H1 (cell line): Measurements from ENCODE around the gene GFM1. TPM values are rescaled to one million over a fixed set of nuclear protein-coding genes. Genes with fewer than 3 reads are reported as not detected.

Experiments
- CTCF ChIA-PET: fragments of 300-600 bp; sonication (Branson Sonifier 250); formaldehyde crosslinking; loops from one replicate; lab custom pipeline; 2021; ENCODE audit not compliant: partially characterized antibody; lab: Charles Lee
- POLR2A ChIA-PET: fragments of 300-600 bp; sonication (Branson Sonifier 250); formaldehyde crosslinking; loops from one replicate; lab custom pipeline; 2021; ENCODE audit warnings: inconsistent platforms; ENCODE audit not compliant: partially characterized antibody; lab: Charles Lee
- DNase-seq, 2 experiments: peaks; one replicate each; pipeline versions ENCODE4 v3.0.0 to v3.0.0-alpha.2; 2010 to 2022; ENCODE audit warnings: low spot score in 2 of 2, low read depth in 1 of 2, mixed read lengths in 1 of 2
- FAIRE-seq: peaks from 2 replicates; lab custom pipeline; 2011; peaks lifted over from hg19 to GRCh38; lab: Jason Lieb, UNC
- H2AFZ ChIP-seq: 2 replicates; pipeline ENCODE4 v1.8.1; 2012; ENCODE audit warnings: low read length, inconsistent platforms
- H2AK5ac ChIP-seq: 2 replicates; pipeline ENCODE4 v1.6.1; 2013; ENCODE audit warnings: low read depth, low read length
- H2BK120ac ChIP-seq: replicated peaks from 2 replicates; pipeline ENCODE3; 2013; ENCODE audit warnings: low read depth, low read length, inconsistent platforms
- H2BK12ac ChIP-seq: 2 replicates; pipeline ENCODE4 v1.6.1; 2013; ENCODE audit warnings: low read depth, low read length
- H2BK15ac ChIP-seq: 2 replicates; pipeline ENCODE4 v1.6.1; 2013; ENCODE audit warnings: low read length
- H2BK20ac ChIP-seq: 2 replicates; pipeline ENCODE4 v1.6.1; 2013; ENCODE audit warnings: low read length
- H2BK5ac ChIP-seq: 2 replicates; pipeline ENCODE4 v1.6.1; 2013; ENCODE audit warnings: low read depth, low read length
- H3K14ac ChIP-seq: 2 replicates; pipeline ENCODE4 v1.6.1; 2013; ENCODE audit warnings: inconsistent platforms; ENCODE audit not compliant: insufficient read length
- H3K18ac ChIP-seq: 2 replicates; pipeline ENCODE4 v1.6.1; 2013; ENCODE audit warnings: low read length; ENCODE audit errors: extremely low read depth
- H3K23ac ChIP-seq: 2 replicates; pipeline ENCODE4 v1.6.1; 2013; ENCODE audit warnings: inconsistent platforms; ENCODE audit not compliant: insufficient read length
- H3K23me2 ChIP-seq: 2 replicates; pipeline ENCODE4 v1.6.1; 2013; ENCODE audit warnings: low read depth, low read length
- H3K27ac ChIP-seq: 2 replicates; pipeline ENCODE4 v1.6.1; 2011; ENCODE audit warnings: low read depth, low read length, inconsistent platforms
- H3K27me3 ChIP-seq, 4 experiments: replicated peaks in 1 of 4; 1 replicate in 1 of 4; 2 replicates in 3 of 4; pipeline versions ENCODE4 v1.6.1 to v1.8.1; 2011 to 2013; ENCODE audit warnings: low read length in 3 of 4, mild to moderate bottlenecking in 3 of 4, inconsistent platforms in 2 of 4, mixed read lengths in 2 of 4, moderate library complexity in 1 of 4; ENCODE audit not compliant: control insufficient read depth in 3 of 4, insufficient read depth in 3 of 4; ENCODE audit errors: extremely low read depth in 1 of 4
- H3K36me3 ChIP-seq, 4 experiments: 2 replicates each; pipeline versions ENCODE4 v1.6.1 to v1.8.1; 2011 to 2013; ENCODE audit warnings: mild to moderate bottlenecking in 4 of 4, low read length in 3 of 4, moderate library complexity in 2 of 4, control low read depth in 1 of 4, inconsistent platforms in 1 of 4; ENCODE audit not compliant: insufficient read depth in 4 of 4, control insufficient read depth in 2 of 4
- H3K4ac ChIP-seq: replicated peaks from 2 replicates; pipeline ENCODE3; 2013; ENCODE audit warnings: low read length, low read depth, mixed read lengths, inconsistent platforms; ENCODE audit not compliant: insufficient read length
- H3K4me1 ChIP-seq, 4 experiments: replicated peaks in 1 of 4; 1 replicate in 1 of 4; 2 replicates in 3 of 4; pipeline versions ENCODE4 v1.6.1 to v1.8.1; 2011 to 2013; ENCODE audit warnings: low read length in 3 of 4, inconsistent platforms in 2 of 4, mixed read lengths in 1 of 4; ENCODE audit not compliant: insufficient read depth in 4 of 4, control insufficient read depth in 3 of 4
- H3K4me2 ChIP-seq, 2 experiments: 2 replicates each; pipeline versions ENCODE4 v1.6.1 to v1.8.1; 2011 to 2013; ENCODE audit warnings: low read depth in 2 of 2, low read length in 2 of 2, control low read depth in 1 of 2, inconsistent platforms in 1 of 2, mild to moderate bottlenecking in 1 of 2; ENCODE audit not compliant: insufficient read depth in 1 of 2
- H3K4me3 ChIP-seq, 4 experiments: fragments of 200-600, 300-600 bp in 1 of 4; sonication (generic), shearing (Covaris generic), sonication (Bioruptor Twin) in 1 of 4; 2 replicates each; pipeline versions ENCODE4 v1.5.1 to v1.8.1; 2011 to 2016; ENCODE audit warnings: low read length in 4 of 4, low read depth in 3 of 4, control low read depth in 2 of 4, inconsistent platforms in 2 of 4, mild to moderate bottlenecking in 2 of 4, mixed read lengths in 1 of 4, moderate library complexity in 1 of 4; ENCODE audit not compliant: insufficient read depth in 2 of 4; ENCODE audit errors: extremely low read depth in 1 of 4
- H3K56ac ChIP-seq: replicated peaks from 2 replicates; pipeline ENCODE3; 2013; ENCODE audit warnings: low read depth, mild to moderate bottlenecking, mixed read lengths, low read length, inconsistent platforms; ENCODE audit not compliant: insufficient read length
- H3K79me1 ChIP-seq: 2 replicates; pipeline ENCODE4 v1.6.1; 2013; ENCODE audit warnings: low read depth, low read length, control low read depth
- H3K79me2 ChIP-seq, 2 experiments: 2 replicates each; pipeline versions ENCODE4 v1.6.1 to v1.8.1; 2012 to 2013; ENCODE audit warnings: low read length in 2 of 2, mild to moderate bottlenecking in 2 of 2, inconsistent platforms in 1 of 2; ENCODE audit not compliant: insufficient read depth in 2 of 2, control insufficient read depth in 1 of 2
- H3K9ac ChIP-seq, 4 experiments: replicated peaks in 1 of 4; 1 replicate in 1 of 4; 2 replicates in 3 of 4; pipeline versions ENCODE4 v1.6.1 to v1.8.1; 2011 to 2013; ENCODE audit warnings: low read depth in 3 of 4, low read length in 3 of 4, control low read depth in 2 of 4, mild to moderate bottlenecking in 2 of 4, moderate library complexity in 2 of 4, inconsistent platforms in 1 of 4; ENCODE audit errors: extremely low read depth in 1 of 4
- H3K9me3 ChIP-seq, 2 experiments: 2 replicates each; pipeline versions ENCODE4 v1.6.1 to v1.8.1; 2012 to 2013; ENCODE audit warnings: mild to moderate bottlenecking in 2 of 2, moderate library complexity in 2 of 2, control low read depth in 1 of 2, inconsistent platforms in 1 of 2, low read depth in 1 of 2, low read length in 1 of 2, mixed read lengths in 1 of 2; ENCODE audit not compliant: insufficient read depth in 2 of 2
- H4K20me1 ChIP-seq, 2 experiments: replicated peaks in 1 of 2; 2 replicates each; pipeline versions ENCODE3 to v1.8.1; 2011 to 2013; ENCODE audit warnings: inconsistent platforms in 2 of 2, low read length in 2 of 2, mild to moderate bottlenecking in 1 of 2; ENCODE audit not compliant: insufficient read depth in 2 of 2, control insufficient read depth in 1 of 2
- H4K5ac ChIP-seq: 2 replicates; pipeline ENCODE4 v1.6.1; 2013; ENCODE audit warnings: low read length, low read depth, mixed read lengths, inconsistent platforms; ENCODE audit not compliant: insufficient read length
- H4K8ac ChIP-seq: 2 replicates; pipeline ENCODE4 v1.8.0; 2013; ENCODE audit warnings: mild to moderate bottlenecking, moderate library complexity, low read length, inconsistent platforms; ENCODE audit not compliant: insufficient read depth; ENCODE audit errors: extremely low read depth
- H4K91ac ChIP-seq: replicated peaks from 2 replicates; pipeline ENCODE3; 2013; ENCODE audit warnings: low read length, mixed read lengths, inconsistent platforms; ENCODE audit not compliant: insufficient read length
- BACH1 ChIP-seq: IDR thresholded peaks from 2 replicates; pipeline ENCODE4 v1.6.1; 2012; ENCODE audit warnings: low read length, improper control_type of control experiment
- EP300 ChIP-seq, 2 experiments: IDR thresholded peaks; 1 replicate in 1 of 2; 2 replicates in 1 of 2; pipeline ENCODE4 v1.6.1; 2011 to 2012; ENCODE audit warnings: low read depth in 2 of 2, low read length in 2 of 2, mild to moderate bottlenecking in 2 of 2, borderline replicate concordance in 1 of 2, inconsistent platforms in 1 of 2, moderate library complexity in 1 of 2
- RXRA ChIP-seq: IDR thresholded peaks from 2 replicates; pipeline ENCODE4 v1.6.1; 2011; ENCODE audit warnings: low read depth, mild to moderate bottlenecking, low read length, moderate library complexity; ENCODE audit not compliant: insufficient read depth
- SIN3A ChIP-seq, 2 experiments: IDR thresholded peaks in 1 of 2; conservative IDR thresholded peaks in 1 of 2; 2 replicates each; pipeline ENCODE4 v1.6.1; 2011 to 2012; ENCODE audit warnings: low read length in 2 of 2, improper control_type of control experiment in 1 of 2, low read depth in 1 of 2, mild to moderate bottlenecking in 1 of 2
- SP2 ChIP-seq: IDR thresholded peaks from 2 replicates; pipeline ENCODE4 v1.6.1; 2012; ENCODE audit warnings: mild to moderate bottlenecking, low read length, inconsistent platforms
- WGBS, 2 experiments: shearing (Covaris generic) in 1 of 2; methylation state at CpG; one replicate each; pipeline versions ENCODE4 v1.1.6 to v1.1.7; 2013 to 2015; ENCODE audit warnings: low lambda C conversion rate in 2 of 2, mixed read lengths in 2 of 2, inconsistent platforms in 1 of 2, low coverage in 1 of 2, missing lambda C conversion rate in 1 of 2; ENCODE audit not compliant: insufficient replicate concordance in 2 of 2, insufficient coverage in 1 of 2, insufficient read length in 1 of 2; ENCODE audit errors: extremely low coverage in 1 of 2, missing lambda C conversion rate in 1 of 2; 5-methylcytosine and 5-hydroxymethylcytosine counted together
- polyA plus RNA-seq, 7 experiments: library from polyadenylated mRNA; depleted of rRNA in 3 of 7; stranded (reverse) in 5 of 7; unstranded in 2 of 7; fragments of >200 nt in 5 of 7; fragments of 200-250 nt in 2 of 7; gene quantifications; 1 replicate in 5 of 7; 2 replicates in 1 of 7; 4 replicates in 1 of 7; pipeline versions ENCODE4 v1.2.1 to v1.2.3, GENCODE V29; 2011 to 2013; ENCODE audit warnings: missing spikeins in 2 of 7, mixed read lengths in 2 of 7
- total RNA-seq: library from RNA; stranded (reverse); fragmentation: NEBNext Ultra II Directional; extraction: Animal tissue kit (Norgen Biotek cat#: 25700); gene quantifications from 2 replicates; pipeline ENCODE4 v1.2.1, GENCODE V29; 2021
- TF ChIP-seq, protein P1 (sequence below): IDR thresholded peaks from 2 replicates; pipeline ENCODE4 v1.6.1; 2012; ENCODE audit warnings: inconsistent platforms
- TF ChIP-seq, protein P2 (sequence below): IDR thresholded peaks from 2 replicates; pipeline ENCODE4 v1.6.1; 2012; ENCODE audit warnings: inconsistent platforms

GFM1 gene
- total and polyA plus RNA-seq, 2 of the 8 experiments (the other 6 are each of a cell fraction or from before 2014, with no cell fraction given) = 10.9 to 45.3 TPM

DNA sequence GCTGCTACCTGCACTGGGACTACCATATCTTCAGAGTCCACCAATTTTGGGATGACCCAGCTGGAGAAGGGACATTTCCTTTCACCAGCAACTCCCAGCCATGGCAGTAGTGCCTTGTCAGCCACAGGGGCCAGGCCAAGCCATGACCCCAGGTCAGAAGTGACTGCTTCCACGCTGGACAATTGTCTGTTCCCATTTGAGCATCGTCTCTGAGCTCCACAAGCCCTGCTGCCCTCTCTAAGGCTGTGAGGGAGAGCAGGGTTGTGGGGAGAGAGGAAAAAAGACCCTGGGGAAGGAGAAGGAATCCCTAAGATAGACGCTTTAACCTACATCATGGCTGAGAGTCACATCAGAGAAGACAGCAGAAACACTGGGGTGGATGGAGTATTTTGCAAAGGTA lies 95.3 kb downstream of the GFM1 start:
- no peak overlapping the region for H3K9ac ChIP-seq
- no peak overlapping the region for H3K14ac ChIP-seq
- no peak overlapping the region for H4K91ac ChIP-seq
- no peak overlapping the region for H3K4me2 ChIP-seq
- ChIA-PET CTCF (interaction anchor here (1.6 to 4.5 kb wide), 2 partner anchors 12 to 52 kb away, joined by 5 to 30 read pairs; no protein-coding TSS in a partner anchor), POLR2A (no interaction called here)
- no peak overlapping the region for H3K4ac ChIP-seq
- H2AK5ac ChIP-seq = no peak overlapping the region
- no peaks in the 10 kb centered on the region for H3K4me1 ChIP-seq
- no peak overlapping the region for H3K27ac ChIP-seq
- no peaks in the 10 kb centered on the region for H3K27me3 ChIP-seq
- H2BK120ac ChIP-seq = no peak overlapping the region
- no peak overlapping the region for H3K4me3 ChIP-seq
- peaks cover 4 to 5% of the 10 kb centered on the region in 2 experiments; a peak in 1 of 4 replicates for H3K9me3 ChIP-seq
- DNase-seq = no peak
- no peak overlapping the region for H3K18ac ChIP-seq
- no peaks in the 10 kb centered on the region for H3K79me1 ChIP-seq
- H2BK5ac ChIP-seq = no peak overlapping the region
- no peak overlapping the region for H2BK15ac ChIP-seq
- no peak overlapping the region for H4K5ac ChIP-seq
- WGBS, 2 experiments = 93% methylated on average over 3 of the region's 3 CpGs; no CpG with 5 or more reads in 1 of the 2 experiments
- no peaks in the 10 kb centered on the region for H4K20me1 ChIP-seq
- H2BK12ac ChIP-seq = no peak overlapping the region
- FAIRE-seq = no peak
- H3K23ac ChIP-seq = no peak overlapping the region
- no peak overlapping the region for H2BK20ac ChIP-seq
- no peaks in the 10 kb centered on the region; the same call in 1 of the 2 replicates for H3K23me2 ChIP-seq
- TF ChIP-seq SP2 (no peak), EP300 (IDR thresholded peaks at IDR 0.05; ENCODE audit: borderline replicate concordance in 1 of 2, low read depth in 2 of 2, low read length in 2 of 2) (no peak), RXRA (no peak), BACH1 (no peak), SIN3A (conservative IDR thresholded peaks at IDR 0.05 in 1 of 2, IDR thresholded peaks at IDR 0.05 in 1 of 2; ENCODE audit: low read depth in 1 of 2, low read length in 2 of 2) (no peak)
- TF ChIP-seq, protein P1, sequence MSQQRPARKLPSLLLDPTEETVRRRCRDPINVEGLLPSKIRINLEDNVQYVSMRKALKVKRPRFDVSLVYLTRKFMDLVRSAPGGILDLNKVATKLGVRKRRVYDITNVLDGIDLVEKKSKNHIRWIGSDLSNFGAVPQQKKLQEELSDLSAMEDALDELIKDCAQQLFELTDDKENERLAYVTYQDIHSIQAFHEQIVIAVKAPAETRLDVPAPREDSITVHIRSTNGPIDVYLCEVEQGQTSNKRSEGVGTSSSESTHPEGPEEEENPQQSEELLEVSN = no peak
- TF ChIP-seq, protein P2, sequence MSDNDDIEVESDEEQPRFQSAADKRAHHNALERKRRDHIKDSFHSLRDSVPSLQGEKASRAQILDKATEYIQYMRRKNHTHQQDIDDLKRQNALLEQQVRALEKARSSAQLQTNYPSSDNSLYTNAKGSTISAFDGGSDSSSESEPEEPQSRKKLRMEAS = no peak
- H4K8ac ChIP-seq = no peak overlapping the region
- no peaks in the 10 kb centered on the region for H3K79me2 ChIP-seq
- no peak overlapping the region for H2AFZ ChIP-seq
- no peak overlapping the region for H3K56ac ChIP-seq
- no peaks in the 10 kb centered on the region; a peak in 1 of 8 replicates for H3K36me3 ChIP-seq
